GM12878 (cell line): Measurements from ENCODE around the gene POMT2. TPM values are rescaled to one million over a fixed set of nuclear protein-coding genes. Genes with fewer than 3 reads are reported as not detected.

Experiments used
- ATAC-seq: fragments of 200-7000 bp; cut with Tn5 transposase; 3 replicates; pipeline ENCODE4 v1.9.1; 2020; ENCODE audit warnings: mild to moderate bottlenecking, moderate library complexity
- BruUV-seq: library from RNA; stranded (reverse); fragments of 400-500 nt; replicated peaks from 2 replicates; lab custom pipeline; 2021; lab: Mats Ljungman, UMichigan
- CTCF ChIA-PET: fragments of 300-600 bp; sonication (Branson Sonifier 250); formaldehyde crosslinking; extraction: SDS; loops from one replicate; lab custom pipeline; 2021; ENCODE audit warnings: inconsistent platforms; lab: Yijun Ruan, JAX
- POLR2A ChIA-PET: fragments of 350-600 bp; formaldehyde crosslinking; extraction: SDS; loops from one replicate; lab custom pipeline; 2021; ENCODE audit warnings: inconsistent platforms; lab: Charles Lee
- RAD21 ChIA-PET: fragments of 300-600 bp; sonication (Branson Sonifier 250); formaldehyde crosslinking; loops from one replicate; lab custom pipeline; 2023; ENCODE audit warnings: antibody characterized with exemption; ENCODE audit not compliant: unreplicated experiment; lab: Charles Lee
- SMC1A ChIA-PET: fragments of 300-600 bp; sonication (Branson Sonifier 250); formaldehyde crosslinking; loops from one replicate; lab custom pipeline; 2023; ENCODE audit not compliant: unreplicated experiment, uncharacterized antibody; lab: Charles Lee
- DNase-seq: peaks from one replicate; pipeline ENCODE4 v3.0.0-alpha.2; 2011; ENCODE audit warnings: low read depth, low spot score
- FAIRE-seq: peaks from 3 replicates; lab custom pipeline; 2011; peaks lifted over from hg19 to GRCh38; lab: Jason Lieb, UNC
- H2AFZ ChIP-seq: 2 replicates; pipeline ENCODE4 v1.6.0; 2011; ENCODE audit warnings: low read depth, low read length, control low read depth; ENCODE audit not compliant: control insufficient read depth
- H3K27ac ChIP-seq: 2 replicates; pipeline ENCODE4 v1.5.1; 2011; ENCODE audit warnings: control low read depth; ENCODE audit not compliant: control insufficient read depth, insufficient read depth
- H3K27me3 ChIP-seq, 2 experiments: replicated peaks in 1 of 2; 2 replicates each; pipeline versions ENCODE4 v1.6.0 to v1.6.1; 2011; ENCODE audit warnings: low read length in 1 of 2; ENCODE audit not compliant: control insufficient read depth in 2 of 2, insufficient read depth in 2 of 2
- H3K36me3 ChIP-seq, 2 experiments: 2 replicates each; pipeline ENCODE4 v1.5.1; 2011; ENCODE audit warnings: low read length in 1 of 2; ENCODE audit not compliant: control insufficient read depth in 2 of 2, insufficient read depth in 2 of 2
- H3K4me1 ChIP-seq: 2 replicates; pipeline ENCODE4 v1.6.1; 2011; ENCODE audit warnings: mild to moderate bottlenecking, low read length, moderate library complexity, mixed read lengths; ENCODE audit not compliant: control insufficient read depth, insufficient read depth
- H3K4me2 ChIP-seq: 2 replicates; pipeline ENCODE4 v1.6.0; 2011; ENCODE audit warnings: control low read depth; ENCODE audit not compliant: control insufficient read depth, insufficient read depth
- H3K4me3 ChIP-seq: fragments of 200-600 bp; sonication (generic); 2 replicates; pipeline ENCODE4 v1.5.1; 2016
- H3K79me2 ChIP-seq: 2 replicates; pipeline ENCODE4 v1.6.0; 2011; ENCODE audit warnings: low read length; ENCODE audit not compliant: control insufficient read depth, insufficient read depth
- H3K9ac ChIP-seq: 2 replicates; pipeline ENCODE4 v1.8.0; 2011; ENCODE audit warnings: low read length, control low read depth, mixed read lengths; ENCODE audit not compliant: control insufficient read depth, insufficient read depth
- H3K9me3 ChIP-seq: replicated peaks from 3 replicates; pipeline ENCODE4 v1.5.1; 2011; ENCODE audit warnings: mild to moderate bottlenecking, low read length; ENCODE audit not compliant: control insufficient read depth, insufficient read depth
- H4K20me1 ChIP-seq: 2 replicates; pipeline ENCODE4 v1.6.0; 2011; ENCODE audit not compliant: control insufficient read depth, insufficient read depth
- ASH2L ChIP-seq: fragments of 300-600, 200-600 bp; sonication (generic); IDR thresholded peaks from 2 replicates; pipeline ENCODE4 v1.6.1; 2017; ENCODE audit warnings: low read depth, mild to moderate bottlenecking, borderline replicate concordance
- CEBPB ChIP-seq, 2 experiments: fragments of 150-350 bp in 1 of 2; IDR thresholded peaks; 2 replicates each; pipeline ENCODE4 v1.6.1; 2012 to 2014; ENCODE audit warnings: low read depth in 2 of 2, low read length in 2 of 2, borderline replicate concordance in 1 of 2, inconsistent platforms in 1 of 2
- CREM ChIP-seq: IDR thresholded peaks from 2 replicates; pipeline ENCODE4 v1.6.1; 2014; ENCODE audit warnings: antibody characterized with exemption, low read depth
- PAX8 ChIP-seq: fragments of 450-650 bp; IDR thresholded peaks from 2 replicates; pipeline ENCODE4 v1.6.1; 2017; ENCODE audit warnings: mild to moderate bottlenecking, moderate library complexity
- RCOR1 ChIP-seq: conservative IDR thresholded peaks from 2 replicates; pipeline ENCODE4 v1.6.1; 2012; ENCODE audit warnings: low read depth, low read length, improper control_type of control experiment
- RELB ChIP-seq: fragments of 450-650 bp; IDR thresholded peaks from 2 replicates; pipeline ENCODE4 v1.6.1; 2017; ENCODE audit warnings: low read depth, mild to moderate bottlenecking, moderate library complexity
- SIX5 ChIP-seq: IDR thresholded peaks from 2 replicates; pipeline ENCODE4 v1.6.1; 2011; ENCODE audit warnings: mild to moderate bottlenecking, low read depth, low read length, moderate library complexity; ENCODE audit not compliant: severe bottlenecking
- TAF1 ChIP-seq: IDR thresholded peaks from 2 replicates; pipeline ENCODE4 v1.6.1; 2011; ENCODE audit warnings: mild to moderate bottlenecking, low read depth, low read length, borderline replicate concordance
- YY1 ChIP-seq: IDR thresholded peaks from 2 replicates; pipeline ENCODE4 v1.6.1; 2011; ENCODE audit warnings: low read depth, mild to moderate bottlenecking, low read length
- WGBS: methylation state at CpG from one replicate; pipeline ENCODE4 v1.1.6; 2016; ENCODE audit warnings: low lambda C conversion rate; ENCODE audit not compliant: insufficient replicate concordance, insufficient coverage; ENCODE audit errors: missing lambda C conversion rate; 5-methylcytosine and 5-hydroxymethylcytosine counted together
- in situ Hi-C: fragments of 300-500 bp; cut with MboI; formaldehyde crosslinking; loops from 9 replicates; pipeline ENCODE4 v1.14.3; 2018; ENCODE audit warnings: mixed read lengths
- intact Hi-C: fragments of 100-400 bp; cut with micrococcal nuclease; formaldehyde crosslinking; loops from one replicate; pipeline ENCODE4 v1.14.2; 2022; ENCODE audit not compliant: unreplicated experiment
- polyA plus RNA-seq, 11 experiments: library from polyadenylated mRNA; depleted of rRNA in 4 of 11; unstranded in 6 of 11; stranded (reverse) in 5 of 11; fragments of >200 nt; fragmentation: Nextera tagmentation in 4 of 11; fragmentation: Illumina TruSeq in 1 of 11; extraction: Ambion mirVana in 4 of 11; extraction: Trizol in 1 of 11; gene quantifications; 1 replicate in 1 of 11; 2 replicates in 10 of 11; pipeline versions ENCODE4 v1.2.1 to v1.2.3, GENCODE V29; 2011 to 2016; ENCODE audit warnings: inconsistent platforms in 2 of 11, missing spikeins in 2 of 11, low read depth in 1 of 11
- total RNA-seq, 4 experiments: library from RNA; depleted of rRNA in 3 of 4; stranded (reverse); fragments of >200 nt in 3 of 4; fragmentation: Illumina TruSeq in 1 of 4; extraction: Trizol in 1 of 4; gene quantifications; 2 replicates each; pipeline versions ENCODE4 v1.2.1 to v1.2.3, GENCODE V29; 2013 to 2021
- TF ChIP-seq, protein P1 (sequence below): fragments of 450-650 bp; IDR thresholded peaks from 2 replicates; pipeline ENCODE4 v1.6.1; 2016; ENCODE audit warnings: mild to moderate bottlenecking

Gene POMT2
- total and polyA plus RNA-seq, 10 of the 15 experiments (the other 5 are each of a cell fraction or from before 2014, with no cell fraction given): 0.23 to 13.9 (median 6.5) TPM

DNA sequence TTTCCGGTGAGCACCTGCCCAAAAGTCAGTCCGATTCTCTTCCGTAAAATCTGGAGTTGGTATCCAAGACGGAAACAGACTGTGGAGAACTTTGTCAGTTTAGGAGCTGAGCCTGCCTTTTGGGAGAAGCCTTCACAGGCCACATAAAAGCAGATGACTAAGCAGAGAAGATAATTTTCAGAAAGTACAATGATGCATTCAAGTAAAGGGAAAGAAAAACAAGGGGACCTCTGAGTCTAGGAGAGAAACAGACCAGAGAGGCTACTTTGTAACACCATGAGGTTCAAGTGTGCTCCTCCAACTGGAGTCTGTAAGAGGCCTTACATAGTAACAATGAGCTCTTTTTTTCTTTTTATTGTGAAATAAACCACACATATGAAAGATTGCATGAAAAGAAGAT is 35.1 kb upstream of the POMT2 start:
- H3K9me3 ChIP-seq: no peaks in the 10 kb centered on the region
- ATAC-seq (no peak), DNase-seq (no peak), FAIRE-seq (no peak)
- no peaks in the 10 kb centered on the region for H3K27me3 ChIP-seq
- ChIA-PET POLR2A (no interaction called here), CTCF (interaction anchor here (0.6 kb wide), 1 partner anchor 425 kb away, joined by 3 read pairs; no protein-coding TSS in a partner anchor), SMC1A (interaction anchor here (0.6 to 1.1 kb wide), 4 partner anchors 15 to 554 kb away, joined by 3 read pairs; no protein-coding TSS in a partner anchor), RAD21 (interaction anchor here (1.0 kb wide), 1 partner anchor 9 kb away, joined by 3 read pairs; no protein-coding TSS in a partner anchor)
- TF ChIP-seq, protein P1, sequence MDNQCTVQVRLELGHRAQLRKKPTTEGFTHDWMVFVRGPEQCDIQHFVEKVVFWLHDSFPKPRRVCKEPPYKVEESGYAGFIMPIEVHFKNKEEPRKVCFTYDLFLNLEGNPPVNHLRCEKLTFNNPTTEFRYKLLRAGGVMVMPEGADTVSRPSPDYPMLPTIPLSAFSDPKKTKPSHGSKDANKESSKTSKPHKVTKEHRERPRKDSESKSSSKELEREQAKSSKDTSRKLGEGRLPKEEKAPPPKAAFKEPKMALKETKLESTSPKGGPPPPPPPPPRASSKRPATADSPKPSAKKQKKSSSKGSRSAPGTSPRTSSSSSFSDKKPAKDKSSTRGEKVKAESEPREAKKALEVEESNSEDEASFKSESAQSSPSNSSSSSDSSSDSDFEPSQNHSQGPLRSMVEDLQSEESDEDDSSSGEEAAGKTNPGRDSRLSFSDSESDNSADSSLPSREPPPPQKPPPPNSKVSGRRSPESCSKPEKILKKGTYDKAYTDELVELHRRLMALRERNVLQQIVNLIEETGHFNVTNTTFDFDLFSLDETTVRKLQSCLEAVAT: no peak
- TF ChIP-seq RCOR1 (no peak), TAF1 (no peak), CEBPB (IDR thresholded peaks at IDR 0.05; ENCODE audit: borderline replicate concordance in 1 of 2, low read depth in 2 of 2, low read length in 2 of 2) (no peak), PAX8 (no peak), SIX5 (no peak), RELB (no peak), ASH2L (no peak), YY1 (no peak), CREM (no peak)
- 0 out of 4 replicates have a peak, but pooled peaks cover 0 to under 1% of the 10 kb centered on the region in 2 experiments for H3K36me3 ChIP-seq
- no TSS peak for BruUV-seq
- H3K4me2 ChIP-seq: no peak overlapping the region
- H3K79me2 ChIP-seq: no peaks in the 10 kb centered on the region; the same call in none of the 2 replicates
- no peak overlapping the region for H3K4me3 ChIP-seq
- no peak overlapping the region for H3K27ac ChIP-seq
- H4K20me1 ChIP-seq: no peaks in the 10 kb centered on the region
- no peak overlapping the region for H3K9ac ChIP-seq
- WGBS: 100% methylated on average over 4 of the region's 4 CpGs
- no peak overlapping the region for H2AFZ ChIP-seq
- in situ Hi-C loops: no loop called here
- no peaks in the 10 kb centered on the region for H3K4me1 ChIP-seq
- intact Hi-C loops: no loop called here
